HEK293 (cell line): ENCODE data around the gene NGRN.
"Not testable (repeated sequence)": the region's sequence is repeated elsewhere in the genome, so short reads cannot be mapped to it uniquely, and the experiment has no call there.

Experiments used
- CTCF ChIA-PET: fragments of 350-600 bp; formaldehyde crosslinking; extraction: SDS; loops from one replicate; lab custom pipeline; 2021; ENCODE audit warnings: antibody characterized with exemption; lab: Yijun Ruan, JAX
- POLR2A ChIA-PET: fragments of 300-600 bp; formaldehyde crosslinking; extraction: SDS; loops from one replicate; lab custom pipeline; 2020; ENCODE audit warnings: antibody characterized with exemption, inconsistent platforms; lab: Yijun Ruan, JAX
- H3K27ac ChIP-seq: fragments of 200-500 bp; sonication (Bioruptor generic); 2 replicates; pipeline ENCODE4 v1.5.1; 2014; ENCODE audit warnings: low read depth, low read length, control low read depth, inconsistent platforms; ENCODE audit errors: extremely low read depth
- H3K36me3 ChIP-seq, 2 experiments: fragments of 200-500 bp in 1 of 2; sonication (Bioruptor generic) in 1 of 2; 1 replicate in 1 of 2; 2 replicates in 1 of 2; pipeline ENCODE4 v1.5.1; 2014 to 2017; ENCODE audit warnings: inconsistent platforms in 2 of 2, low read length in 2 of 2; ENCODE audit not compliant: control insufficient read depth in 2 of 2, insufficient read depth in 1 of 2
- H3K4me1 ChIP-seq: fragments of 200-500 bp; sonication (Bioruptor generic); 2 replicates; pipeline ENCODE4 v1.5.1; 2014; ENCODE audit warnings: mild to moderate bottlenecking, low read length, inconsistent platforms; ENCODE audit not compliant: control insufficient read depth, insufficient read depth
- H3K4me3 ChIP-seq: 2 replicates; pipeline ENCODE4 v1.5.1; 2011; ENCODE audit warnings: low read depth, mild to moderate bottlenecking, control low read depth, low read length, moderate library complexity
- H3K9me3 ChIP-seq: fragments of 200-500 bp; sonication (Bioruptor generic); 2 replicates; pipeline ENCODE4 v1.5.1; 2014; ENCODE audit warnings: low read depth, low read length, inconsistent platforms; ENCODE audit not compliant: control insufficient read depth, insufficient read depth
- ZNF121 ChIP-seq: fragments of 450-650 bp; formaldehyde crosslinking; IDR thresholded peaks from 2 replicates; pipeline ENCODE4 v1.5.1; 2016; ENCODE audit warnings: missing biosample characterization, missing genetic modification characterization
- ZNF132 ChIP-seq: fragments of 450-650 bp; formaldehyde crosslinking; IDR thresholded peaks from 2 replicates; pipeline ENCODE4 v1.5.1; 2017; ENCODE audit warnings: missing biosample characterization, missing genetic modification characterization, borderline replicate concordance
- ZNF174 ChIP-seq: fragments of 450-650 bp; formaldehyde crosslinking; IDR thresholded peaks from 2 replicates; pipeline ENCODE4 v1.5.0; 2017; ENCODE audit warnings: missing biosample characterization, mild to moderate bottlenecking, missing genetic modification characterization
- ZNF549 ChIP-seq: fragments of 450-650 bp; IDR thresholded peaks from 2 replicates; pipeline ENCODE4 v1.5.1; 2018; ENCODE audit warnings: missing biosample characterization, missing genetic modification characterization, mild to moderate bottlenecking, inconsistent platforms, moderate library complexity
- ZNF654 ChIP-seq: fragments of 450-650 bp; formaldehyde crosslinking; IDR thresholded peaks from 2 replicates; pipeline ENCODE4 v1.5.1; 2016; ENCODE audit warnings: low read depth, missing biosample characterization, missing genetic modification characterization
- ZNF664 ChIP-seq: fragments of 450-650 bp; formaldehyde crosslinking; IDR thresholded peaks from 2 replicates; pipeline ENCODE4 v1.5.1; 2016; ENCODE audit warnings: missing biosample characterization, missing genetic modification characterization
- TF ChIP-seq, protein P1 (sequence below): fragments of 450-650 bp; formaldehyde crosslinking; IDR thresholded peaks from 2 replicates; pipeline ENCODE4 v1.5.1; 2016; ENCODE audit warnings: missing biosample characterization, missing genetic modification characterization
- TF ChIP-seq, protein P2 (sequence below): fragments of 450-650 bp; formaldehyde crosslinking; IDR thresholded peaks from 2 replicates; pipeline ENCODE4 v1.5.1; 2016; ENCODE audit warnings: missing biosample characterization, missing genetic modification characterization, low read depth
- TF ChIP-seq, protein P3 (sequence below): fragments of 450-650 bp; formaldehyde crosslinking; IDR thresholded peaks from 2 replicates; pipeline ENCODE4 v1.5.1; 2016; ENCODE audit warnings: missing biosample characterization, missing genetic modification characterization

Gene NGRN

GRCh38 chr15:90271459-90272166 lies 6.1 kb downstream of the NGRN start (continued):
- TF ChIP-seq, protein P1, sequence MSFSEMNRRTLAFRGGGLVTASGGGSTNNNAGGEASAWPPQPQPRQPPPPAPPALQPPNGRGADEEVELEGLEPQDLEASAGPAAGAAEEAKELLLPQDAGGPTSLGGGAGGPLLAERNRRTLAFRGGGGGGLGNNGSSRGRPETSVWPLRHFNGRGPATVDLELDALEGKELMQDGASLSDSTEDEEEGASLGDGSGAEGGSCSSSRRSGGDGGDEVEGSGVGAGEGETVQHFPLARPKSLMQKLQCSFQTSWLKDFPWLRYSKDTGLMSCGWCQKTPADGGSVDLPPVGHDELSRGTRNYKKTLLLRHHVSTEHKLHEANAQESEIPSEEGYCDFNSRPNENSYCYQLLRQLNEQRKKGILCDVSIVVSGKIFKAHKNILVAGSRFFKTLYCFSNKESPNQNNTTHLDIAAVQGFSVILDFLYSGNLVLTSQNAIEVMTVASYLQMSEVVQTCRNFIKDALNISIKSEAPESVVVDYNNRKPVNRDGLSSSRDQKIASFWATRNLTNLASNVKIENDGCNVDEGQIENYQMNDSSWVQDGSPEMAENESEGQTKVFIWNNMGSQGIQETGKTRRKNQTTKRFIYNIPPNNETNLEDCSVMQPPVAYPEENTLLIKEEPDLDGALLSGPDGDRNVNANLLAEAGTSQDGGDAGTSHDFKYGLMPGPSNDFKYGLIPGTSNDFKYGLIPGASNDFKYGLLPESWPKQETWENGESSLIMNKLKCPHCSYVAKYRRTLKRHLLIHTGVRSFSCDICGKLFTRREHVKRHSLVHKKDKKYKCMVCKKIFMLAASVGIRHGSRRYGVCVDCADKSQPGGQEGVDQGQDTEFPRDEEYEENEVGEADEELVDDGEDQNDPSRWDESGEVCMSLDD: no peak
- TF ChIP-seq ZNF549 (no peak), ZNF174 (no peak), ZNF132 (tag by site-specific recombination) (no peak)
- TF ChIP-seq, protein P2, sequence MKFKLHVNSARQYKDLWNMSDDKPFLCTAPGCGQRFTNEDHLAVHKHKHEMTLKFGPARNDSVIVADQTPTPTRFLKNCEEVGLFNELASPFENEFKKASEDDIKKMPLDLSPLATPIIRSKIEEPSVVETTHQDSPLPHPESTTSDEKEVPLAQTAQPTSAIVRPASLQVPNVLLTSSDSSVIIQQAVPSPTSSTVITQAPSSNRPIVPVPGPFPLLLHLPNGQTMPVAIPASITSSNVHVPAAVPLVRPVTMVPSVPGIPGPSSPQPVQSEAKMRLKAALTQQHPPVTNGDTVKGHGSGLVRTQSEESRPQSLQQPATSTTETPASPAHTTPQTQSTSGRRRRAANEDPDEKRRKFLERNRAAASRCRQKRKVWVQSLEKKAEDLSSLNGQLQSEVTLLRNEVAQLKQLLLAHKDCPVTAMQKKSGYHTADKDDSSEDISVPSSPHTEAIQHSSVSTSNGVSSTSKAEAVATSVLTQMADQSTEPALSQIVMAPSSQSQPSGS (tag by site-specific recombination): no peak

DNA sequence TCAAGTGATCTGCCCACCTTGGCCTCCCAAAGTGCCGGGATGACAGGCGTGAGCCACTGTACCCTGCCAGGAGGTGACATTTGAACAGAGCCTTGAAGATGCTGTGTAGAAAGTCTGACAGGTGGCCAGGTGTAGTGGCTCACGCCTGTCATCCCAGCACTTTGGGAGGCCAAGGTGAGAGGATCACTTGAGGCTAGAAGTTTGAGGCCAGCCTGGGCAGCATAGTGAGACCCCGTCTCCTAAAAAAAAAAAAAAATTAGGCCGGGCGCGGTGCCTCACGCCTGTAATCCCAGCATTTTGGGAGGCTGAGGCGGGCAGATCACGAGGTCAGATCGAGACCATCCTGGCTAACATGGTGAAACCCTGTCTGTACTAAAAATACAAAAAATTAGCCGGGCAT lies 13.0 kb downstream of the NGRN start:
- H3K4me1 ChIP-seq, POLR2A ChIA-PET, H3K4me3 ChIP-seq, H3K27ac ChIP-seq, H3K9me3 ChIP-seq: not testable (repeated sequence)
- TF ChIP-seq ZNF121: peak; percentile 60; the same call in 1 of the 2 replicates
- CTCF ChIA-PET: interaction anchor here (1.6 kb wide), 1 partner anchor 207 kb away, joined by 3 read pairs; no protein-coding TSS in a partner anchor
- H3K36me3 ChIP-seq: peaks cover 10 to 13% of the 10 kb centered on the region in 2 experiments

DNA sequence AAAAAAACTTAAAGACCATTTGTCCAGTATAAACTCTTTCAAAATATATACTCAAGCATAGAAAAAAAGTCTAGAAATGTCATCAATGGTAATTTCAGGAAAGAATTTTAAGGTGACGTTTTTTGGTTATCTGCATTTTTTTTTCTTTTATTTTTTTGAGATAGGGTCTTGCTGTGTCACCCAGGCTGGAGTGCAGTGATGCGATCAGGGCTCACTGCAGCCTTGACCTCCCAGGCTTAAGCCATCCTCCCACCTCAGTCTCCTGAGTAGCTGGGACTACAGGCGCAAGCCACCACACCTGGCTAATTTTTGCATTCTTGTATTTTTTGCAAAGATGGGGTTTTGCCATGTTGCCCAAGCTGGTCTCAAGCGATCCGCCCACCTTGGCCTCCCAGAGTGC lies 15.3 kb downstream of the NGRN start:
- not testable (repeated sequence) for H3K4me3 ChIP-seq, H3K27ac ChIP-seq

GRCh38 chr15:90281637-90282036 lies 16.2 kb downstream of the NGRN start:
- POLR2A ChIA-PET, H3K9me3 ChIP-seq, H3K4me1 ChIP-seq, H3K36me3 ChIP-seq, H3K4me3 ChIP-seq, H3K27ac ChIP-seq: not testable (repeated sequence)
- CTCF ChIA-PET: interaction anchor here (0.5 to 1.5 kb wide), 2 partner anchors 20 to 404 kb away, joined by 3 to 4 read pairs; no protein-coding TSS in a partner anchor

More for the DNA sequence above, 15.3 kb downstream of the NGRN start:
- not testable (repeated sequence) for H3K36me3 ChIP-seq, H3K9me3 ChIP-seq, H3K4me1 ChIP-seq
- POLR2A ChIA-PET: interaction anchor here (0.6 to 1.2 kb wide), 2 partner anchors 15 to 48 kb away, joined by 3 read pairs; partner anchors contain the start of gene NGRN
- CTCF ChIA-PET: interaction anchor here (1.3 kb wide), 1 partner anchor 13 kb away, joined by 5 read pairs; no protein-coding TSS in a partner anchor

- Histone ChIP-seq H3K9me3 (no peaks in the 10 kb centered on the region), H3K36me3 (no peaks in the 10 kb centered on the region), H3K27ac (no peak overlapping the region), H3K4me3 (no peak overlapping the region), H3K4me1 (no peaks in the 10 kb centered on the region)
- CTCF ChIA-PET: interaction anchor here (0.6 to 2.2 kb wide), 22 partner anchors 10 to 676 kb away, joined by 3 to 11 read pairs (median 3); partner anchors contain the start of gene TTLL13
- POLR2A ChIA-PET: interaction anchor here (0.7 kb wide), 1 partner anchor 15 kb away, joined by 3 read pairs; no protein-coding TSS in a partner anchor
- TF ChIP-seq ZNF664 (tag by site-specific recombination) (no peak), ZNF654 (tag by site-specific recombination) (peak; percentile 79)
- TF ChIP-seq, protein P3, sequence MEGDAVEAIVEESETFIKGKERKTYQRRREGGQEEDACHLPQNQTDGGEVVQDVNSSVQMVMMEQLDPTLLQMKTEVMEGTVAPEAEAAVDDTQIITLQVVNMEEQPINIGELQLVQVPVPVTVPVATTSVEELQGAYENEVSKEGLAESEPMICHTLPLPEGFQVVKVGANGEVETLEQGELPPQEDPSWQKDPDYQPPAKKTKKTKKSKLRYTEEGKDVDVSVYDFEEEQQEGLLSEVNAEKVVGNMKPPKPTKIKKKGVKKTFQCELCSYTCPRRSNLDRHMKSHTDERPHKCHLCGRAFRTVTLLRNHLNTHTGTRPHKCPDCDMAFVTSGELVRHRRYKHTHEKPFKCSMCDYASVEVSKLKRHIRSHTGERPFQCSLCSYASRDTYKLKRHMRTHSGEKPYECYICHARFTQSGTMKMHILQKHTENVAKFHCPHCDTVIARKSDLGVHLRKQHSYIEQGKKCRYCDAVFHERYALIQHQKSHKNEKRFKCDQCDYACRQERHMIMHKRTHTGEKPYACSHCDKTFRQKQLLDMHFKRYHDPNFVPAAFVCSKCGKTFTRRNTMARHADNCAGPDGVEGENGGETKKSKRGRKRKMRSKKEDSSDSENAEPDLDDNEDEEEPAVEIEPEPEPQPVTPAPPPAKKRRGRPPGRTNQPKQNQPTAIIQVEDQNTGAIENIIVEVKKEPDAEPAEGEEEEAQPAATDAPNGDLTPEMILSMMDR (tag by site-specific recombination): peak; percentile 78
Measured at GRCh38 chr15:90286678-90287077, 21.2 kb downstream of the NGRN start.
